ENCODE measurements around the gene FAM200C. TPM values are rescaled to one million over a fixed set of nuclear protein-coding genes. Genes with fewer than 3 reads are reported as not detected.

The FAM200C gene
- total RNA-seq, 1 experiment from 2014 or later, result 5.4 TPM

GRCh38 chr5:160376416-160376815, 23.4 kb downstream of the FAM200C start:
- Mint-ChIP-seq H3K4me3 (no peak overlapping the region), H3K36me3 (no peaks in the 10 kb centered on the region), H3K27me3 (ENCODE audit: low read depth) (peaks cover 19% of the 10 kb centered on the region), H3K27ac (no peak overlapping the region), H3K4me1 (peaks cover 8% of the 10 kb centered on the region), H3K9me3 (no peaks in the 10 kb centered on the region)
- ChIA-PET POLR2A (interaction anchor here (0.9 kb wide), 1 partner anchor 177 kb away, joined by 3 read pairs; no protein-coding TSS in a partner anchor), CTCF (interaction anchor here (1.5 kb wide), 1 partner anchor 14 kb away, joined by 10 read pairs; no protein-coding TSS in a partner anchor)
- no peak for DNase-seq (ENCODE audit: low spot score)
- TF ChIP-seq JUN (CRISPR knock-in tag; IDR thresholded peaks at IDR 0.05) (no peak), ZNF416 (CRISPR knock-in tag; IDR thresholded peaks at IDR 0.05) (no peak), STAT6 (CRISPR knock-in tag; conservative IDR thresholded peaks at IDR 0.05; ENCODE audit: low read depth) (no peak), HMGA2 (CRISPR knock-in tag; IDR thresholded peaks at IDR 0.05) (no peak), GRHL2 (CRISPR knock-in tag; IDR thresholded peaks at IDR 0.05; ENCODE audit: insufficient replicate concordance, severe bottlenecking) (no peak), EMX1 (CRISPR knock-in tag; IDR thresholded peaks at IDR 0.05) (no peak), ZNF423 (CRISPR knock-in tag; IDR thresholded peaks at IDR 0.05) (no peak), AR (CRISPR knock-in tag; IDR thresholded peaks at IDR 0.05) (no peak), ZBTB21 (CRISPR knock-in tag; IDR thresholded peaks at IDR 0.05; ENCODE audit: borderline replicate concordance) (no peak), RORB (CRISPR knock-in tag; IDR thresholded peaks at IDR 0.05) (no peak), TCF7 (CRISPR knock-in tag; IDR thresholded peaks at IDR 0.05; ENCODE audit: low read depth) (no peak), CDX4 (CRISPR knock-in tag; IDR thresholded peaks at IDR 0.05; ENCODE audit: borderline replicate concordance) (no peak), NFYB (CRISPR knock-in tag; conservative IDR thresholded peaks at IDR 0.05; ENCODE audit: low read depth) (no peak), ZNF138 (CRISPR knock-in tag; conservative IDR thresholded peaks at IDR 0.05) (no peak), ELF4 (CRISPR knock-in tag; IDR thresholded peaks at IDR 0.05; ENCODE audit: low read depth) (no peak)
- TF ChIP-seq, protein P1, sequence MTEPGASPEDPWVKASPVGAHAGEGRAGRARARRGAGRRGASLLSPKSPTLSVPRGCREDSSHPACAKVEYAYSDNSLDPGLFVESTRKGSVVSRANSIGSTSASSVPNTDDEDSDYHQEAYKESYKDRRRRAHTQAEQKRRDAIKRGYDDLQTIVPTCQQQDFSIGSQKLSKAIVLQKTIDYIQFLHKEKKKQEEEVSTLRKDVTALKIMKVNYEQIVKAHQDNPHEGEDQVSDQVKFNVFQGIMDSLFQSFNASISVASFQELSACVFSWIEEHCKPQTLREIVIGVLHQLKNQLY (CRISPR knock-in tag; IDR thresholded peaks at IDR 0.05), result no peak
- TF ChIP-seq, protein P2, sequence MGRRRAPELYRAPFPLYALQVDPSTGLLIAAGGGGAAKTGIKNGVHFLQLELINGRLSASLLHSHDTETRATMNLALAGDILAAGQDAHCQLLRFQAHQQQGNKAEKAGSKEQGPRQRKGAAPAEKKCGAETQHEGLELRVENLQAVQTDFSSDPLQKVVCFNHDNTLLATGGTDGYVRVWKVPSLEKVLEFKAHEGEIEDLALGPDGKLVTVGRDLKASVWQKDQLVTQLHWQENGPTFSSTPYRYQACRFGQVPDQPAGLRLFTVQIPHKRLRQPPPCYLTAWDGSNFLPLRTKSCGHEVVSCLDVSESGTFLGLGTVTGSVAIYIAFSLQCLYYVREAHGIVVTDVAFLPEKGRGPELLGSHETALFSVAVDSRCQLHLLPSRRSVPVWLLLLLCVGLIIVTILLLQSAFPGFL (CRISPR knock-in tag; IDR thresholded peaks at IDR 0.05; ENCODE audit: borderline replicate concordance), result no peak
- TF ChIP-seq, protein P3, sequence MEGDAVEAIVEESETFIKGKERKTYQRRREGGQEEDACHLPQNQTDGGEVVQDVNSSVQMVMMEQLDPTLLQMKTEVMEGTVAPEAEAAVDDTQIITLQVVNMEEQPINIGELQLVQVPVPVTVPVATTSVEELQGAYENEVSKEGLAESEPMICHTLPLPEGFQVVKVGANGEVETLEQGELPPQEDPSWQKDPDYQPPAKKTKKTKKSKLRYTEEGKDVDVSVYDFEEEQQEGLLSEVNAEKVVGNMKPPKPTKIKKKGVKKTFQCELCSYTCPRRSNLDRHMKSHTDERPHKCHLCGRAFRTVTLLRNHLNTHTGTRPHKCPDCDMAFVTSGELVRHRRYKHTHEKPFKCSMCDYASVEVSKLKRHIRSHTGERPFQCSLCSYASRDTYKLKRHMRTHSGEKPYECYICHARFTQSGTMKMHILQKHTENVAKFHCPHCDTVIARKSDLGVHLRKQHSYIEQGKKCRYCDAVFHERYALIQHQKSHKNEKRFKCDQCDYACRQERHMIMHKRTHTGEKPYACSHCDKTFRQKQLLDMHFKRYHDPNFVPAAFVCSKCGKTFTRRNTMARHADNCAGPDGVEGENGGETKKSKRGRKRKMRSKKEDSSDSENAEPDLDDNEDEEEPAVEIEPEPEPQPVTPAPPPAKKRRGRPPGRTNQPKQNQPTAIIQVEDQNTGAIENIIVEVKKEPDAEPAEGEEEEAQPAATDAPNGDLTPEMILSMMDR (IDR thresholded peaks at IDR 0.05), result no peak
- TF ChIP-seq, protein P4, sequence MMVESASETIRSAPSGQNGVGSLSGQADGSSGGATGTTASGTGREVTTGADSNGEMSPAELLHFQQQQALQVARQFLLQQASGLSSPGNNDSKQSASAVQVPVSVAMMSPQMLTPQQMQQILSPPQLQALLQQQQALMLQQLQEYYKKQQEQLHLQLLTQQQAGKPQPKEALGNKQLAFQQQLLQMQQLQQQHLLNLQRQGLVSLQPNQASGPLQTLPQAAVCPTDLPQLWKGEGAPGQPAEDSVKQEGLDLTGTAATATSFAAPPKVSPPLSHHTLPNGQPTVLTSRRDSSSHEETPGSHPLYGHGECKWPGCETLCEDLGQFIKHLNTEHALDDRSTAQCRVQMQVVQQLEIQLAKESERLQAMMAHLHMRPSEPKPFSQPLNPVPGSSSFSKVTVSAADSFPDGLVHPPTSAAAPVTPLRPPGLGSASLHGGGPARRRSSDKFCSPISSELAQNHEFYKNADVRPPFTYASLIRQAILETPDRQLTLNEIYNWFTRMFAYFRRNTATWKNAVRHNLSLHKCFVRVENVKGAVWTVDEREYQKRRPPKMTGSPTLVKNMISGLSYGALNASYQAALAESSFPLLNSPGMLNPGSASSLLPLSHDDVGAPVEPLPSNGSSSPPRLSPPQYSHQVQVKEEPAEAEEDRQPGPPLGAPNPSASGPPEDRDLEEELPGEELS (CRISPR knock-in tag; IDR thresholded peaks at IDR 0.05), result no peak
- no peak for ATAC-seq
